Measurements from ENCODE around the gene CACNA1B.

CACNA1B gene

DNA sequence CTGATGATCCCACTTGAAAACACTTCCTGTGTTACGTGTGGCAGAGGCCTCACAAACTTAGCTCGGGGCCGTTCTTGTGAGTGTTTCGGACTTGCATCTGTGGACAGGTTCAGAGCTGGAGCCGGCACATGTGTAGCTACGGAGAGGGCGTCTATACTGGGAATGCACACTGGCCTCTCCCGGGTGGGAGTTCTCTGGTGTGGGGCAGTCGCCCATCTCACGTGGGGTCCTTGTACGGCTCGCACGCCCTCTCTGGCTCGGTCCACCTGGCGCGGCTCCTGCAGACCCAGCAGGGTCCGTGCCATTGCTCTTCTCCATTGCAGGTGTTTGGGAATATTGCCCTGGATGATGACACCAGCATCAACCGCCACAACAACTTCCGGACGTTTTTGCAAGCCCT lies 197.9 kb downstream of the CACNA1B start:
- TF ChIP-seq EZH2phosphoT487 (IDR thresholded peaks at IDR 0.05; ENCODE audit: low read length), result no peak
- TF ChIP-seq EZH2 (optimal IDR thresholded peaks at IDR 0.05; ENCODE audit: low read depth, low read length), result no peak
- TF ChIP-seq, protein P1, sequence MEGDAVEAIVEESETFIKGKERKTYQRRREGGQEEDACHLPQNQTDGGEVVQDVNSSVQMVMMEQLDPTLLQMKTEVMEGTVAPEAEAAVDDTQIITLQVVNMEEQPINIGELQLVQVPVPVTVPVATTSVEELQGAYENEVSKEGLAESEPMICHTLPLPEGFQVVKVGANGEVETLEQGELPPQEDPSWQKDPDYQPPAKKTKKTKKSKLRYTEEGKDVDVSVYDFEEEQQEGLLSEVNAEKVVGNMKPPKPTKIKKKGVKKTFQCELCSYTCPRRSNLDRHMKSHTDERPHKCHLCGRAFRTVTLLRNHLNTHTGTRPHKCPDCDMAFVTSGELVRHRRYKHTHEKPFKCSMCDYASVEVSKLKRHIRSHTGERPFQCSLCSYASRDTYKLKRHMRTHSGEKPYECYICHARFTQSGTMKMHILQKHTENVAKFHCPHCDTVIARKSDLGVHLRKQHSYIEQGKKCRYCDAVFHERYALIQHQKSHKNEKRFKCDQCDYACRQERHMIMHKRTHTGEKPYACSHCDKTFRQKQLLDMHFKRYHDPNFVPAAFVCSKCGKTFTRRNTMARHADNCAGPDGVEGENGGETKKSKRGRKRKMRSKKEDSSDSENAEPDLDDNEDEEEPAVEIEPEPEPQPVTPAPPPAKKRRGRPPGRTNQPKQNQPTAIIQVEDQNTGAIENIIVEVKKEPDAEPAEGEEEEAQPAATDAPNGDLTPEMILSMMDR (IDR thresholded peaks at IDR 0.05; ENCODE audit: low read length), result no peak
- no peak overlapping the region for H2AFZ ChIP-seq (ENCODE audit: low read length)
- no peak overlapping the region for H3K4me3 ChIP-seq (ENCODE audit: low read length)
- H3K36me3 ChIP-seq (replicated peaks; ENCODE audit: insufficient read depth, low read length), result no peaks in the 10 kb centered on the region
- H3K9me2 ChIP-seq (replicated peaks; ENCODE audit: insufficient read depth, low read length), result no peaks in the 10 kb centered on the region
- no peaks in the 10 kb centered on the region for H3K4me1 ChIP-seq (ENCODE audit: low read length)
- no peak for DNase-seq
- no peaks in the 10 kb centered on the region for H4K20me1 ChIP-seq (ENCODE audit: insufficient read depth, low read length)
- no peaks in the 10 kb centered on the region for H3K9me3 ChIP-seq (replicated peaks; ENCODE audit: insufficient read depth, low read length)
- no peak overlapping the region for H3K4me2 ChIP-seq (ENCODE audit: low read depth, low read length)
- H3K27ac ChIP-seq (ENCODE audit: low read length), result no peak overlapping the region
- no peaks in the 10 kb centered on the region for H3K79me2 ChIP-seq (ENCODE audit: low read length)
- no peaks in the 10 kb centered on the region for H3F3A ChIP-seq (ENCODE audit: insufficient read depth, low read length)
- no peak overlapping the region for H3K9ac ChIP-seq (ENCODE audit: low read length)
- H3K27me3 ChIP-seq (replicated peaks; ENCODE audit: insufficient read depth, low read length), result peaks cover 92% of the 10 kb centered on the region

DNA sequence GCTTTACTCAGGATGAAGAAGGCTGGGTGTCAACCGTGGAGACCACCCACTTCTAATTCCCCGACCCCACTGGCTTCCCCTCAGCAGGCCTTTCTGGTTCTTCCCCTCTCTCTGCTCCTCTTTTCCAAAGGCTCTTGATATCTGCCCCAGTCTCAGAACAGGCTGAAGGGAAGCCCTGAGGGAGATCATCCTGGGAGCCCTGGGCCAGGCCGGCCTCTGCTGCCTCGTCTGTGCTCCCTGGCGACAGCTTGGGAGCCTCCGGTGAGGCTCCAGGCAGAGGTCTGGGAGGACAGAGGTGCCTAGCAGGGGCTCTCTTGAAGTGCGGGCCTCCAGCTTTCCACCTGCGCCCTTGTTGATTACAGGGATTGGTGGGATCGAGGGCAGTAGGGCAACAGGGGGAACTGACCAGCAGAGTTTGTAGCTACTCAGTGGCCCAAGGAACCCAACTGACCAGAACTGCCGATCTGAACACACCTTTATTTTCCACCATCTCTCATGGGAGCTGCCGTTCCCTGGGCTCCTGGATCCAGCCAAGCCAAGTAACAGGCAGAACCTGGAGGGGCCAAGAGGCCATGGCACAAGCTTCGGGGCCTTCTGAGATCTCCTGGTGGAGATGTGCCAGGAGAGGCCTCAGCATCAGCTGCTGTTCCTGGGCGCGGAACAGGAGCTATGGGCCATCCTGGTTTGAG lies 198.5 kb downstream of the CACNA1B start:
- no peaks in the 10 kb centered on the region for H4K20me1 ChIP-seq (ENCODE audit: insufficient read depth, low read length)
- peaks cover 92% of the 10 kb centered on the region for H3K27me3 ChIP-seq (replicated peaks; ENCODE audit: insufficient read depth, low read length)
- no peaks in the 10 kb centered on the region for H3K79me2 ChIP-seq (ENCODE audit: low read length)
- H3K4me1 ChIP-seq (ENCODE audit: low read length), result no peaks in the 10 kb centered on the region
- no peak for DNase-seq
- TF ChIP-seq EZH2 (optimal IDR thresholded peaks at IDR 0.05; ENCODE audit: low read depth, low read length) (no peak), EZH2phosphoT487 (IDR thresholded peaks at IDR 0.05; ENCODE audit: low read length) (no peak)
- TF ChIP-seq, protein P1 (IDR thresholded peaks at IDR 0.05; ENCODE audit: low read length), result no peak
- H2AFZ ChIP-seq (ENCODE audit: low read length), result no peak overlapping the region
- no peaks in the 10 kb centered on the region for H3K36me3 ChIP-seq (replicated peaks; ENCODE audit: insufficient read depth, low read length)
- no peak overlapping the region for H3K27ac ChIP-seq (ENCODE audit: low read length)
- no peaks in the 10 kb centered on the region for H3K9me2 ChIP-seq (replicated peaks; ENCODE audit: insufficient read depth, low read length)
- H3K4me2 ChIP-seq (ENCODE audit: low read depth, low read length), result no peak overlapping the region
- no peak overlapping the region for H3K9ac ChIP-seq (ENCODE audit: low read length)
- no peak overlapping the region for H3K4me3 ChIP-seq (ENCODE audit: low read length)
- H3K9me3 ChIP-seq (replicated peaks; ENCODE audit: insufficient read depth, low read length), result no peaks in the 10 kb centered on the region
- H3F3A ChIP-seq (ENCODE audit: insufficient read depth, low read length), result no peaks in the 10 kb centered on the region

DNA sequence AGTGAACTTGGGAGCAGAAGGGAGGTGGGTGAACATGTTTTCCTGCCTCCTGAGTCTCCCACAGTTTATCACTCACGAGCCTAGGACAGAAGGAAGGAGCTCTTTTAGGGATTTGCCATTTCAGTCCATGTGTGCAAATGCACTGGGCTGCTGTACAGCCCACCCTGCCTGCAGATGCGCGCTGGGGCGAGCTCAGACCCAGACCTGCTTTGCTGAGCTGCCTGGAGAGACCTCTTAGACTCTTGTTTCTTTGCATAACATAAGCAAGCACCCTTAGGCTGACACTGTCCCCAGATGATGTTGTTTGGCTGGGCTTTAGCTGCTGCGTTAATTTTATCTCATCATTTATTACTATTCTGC lies 199.0 kb downstream of the CACNA1B start:
- Histone ChIP-seq H2AFZ (ENCODE audit: low read length) (no peak overlapping the region), H3F3A (ENCODE audit: insufficient read depth, low read length) (no peaks in the 10 kb centered on the region), H3K4me1 (ENCODE audit: low read length) (no peaks in the 10 kb centered on the region), H3K9ac (ENCODE audit: low read length) (no peak overlapping the region), H3K27me3 (replicated peaks; ENCODE audit: insufficient read depth, low read length) (peaks cover 94% of the 10 kb centered on the region), H3K9me2 (replicated peaks; ENCODE audit: insufficient read depth, low read length) (no peaks in the 10 kb centered on the region), H3K79me2 (ENCODE audit: low read length) (no peaks in the 10 kb centered on the region), H3K27ac (ENCODE audit: low read length) (no peak overlapping the region), H3K4me2 (ENCODE audit: low read depth, low read length) (no peak overlapping the region), H4K20me1 (ENCODE audit: insufficient read depth, low read length) (no peaks in the 10 kb centered on the region), H3K9me3 (replicated peaks; ENCODE audit: insufficient read depth, low read length) (no peaks in the 10 kb centered on the region), H3K4me3 (ENCODE audit: low read length) (no peak overlapping the region), H3K36me3 (replicated peaks; ENCODE audit: insufficient read depth, low read length) (no peaks in the 10 kb centered on the region)
- TF ChIP-seq EZH2phosphoT487 (IDR thresholded peaks at IDR 0.05; ENCODE audit: low read length) (no peak), EZH2 (optimal IDR thresholded peaks at IDR 0.05; ENCODE audit: low read depth, low read length) (no peak)
- TF ChIP-seq, protein P1 (IDR thresholded peaks at IDR 0.05; ENCODE audit: low read length), result no peak
- DNase-seq, result no peak
